Osteoblast (primary cell): ENCODE measurements around the gene CARMIL3. TPM values are rescaled to one million over a fixed set of nuclear protein-coding genes. Genes with fewer than 3 reads are reported as not detected.
A peak's percentile ranks its signal among the peaks of the same experiment; 100 is the strongest.

Source experiments
- DNase-seq: peaks from one replicate; pipeline ENCODE4 v3.0.0; 2011; ENCODE audit warnings: low spot score, mixed read lengths; ENCODE audit not compliant: insufficient read length; ENCODE audit errors: missing footprints
- H2AFZ ChIP-seq: 2 replicates; pipeline ENCODE4 v1.6.0; 2011; ENCODE audit warnings: mild to moderate bottlenecking, low read length
- H3K27ac ChIP-seq: 2 replicates; pipeline ENCODE4 v1.5.1; 2011; ENCODE audit warnings: mild to moderate bottlenecking, low read depth, low read length, moderate library complexity
- H3K27me3 ChIP-seq: 2 replicates; pipeline ENCODE4 v1.6.0; 2012; ENCODE audit warnings: mild to moderate bottlenecking, control low read depth, inconsistent platforms, low read length, moderate library complexity; ENCODE audit not compliant: insufficient read depth
- H3K36me3 ChIP-seq: 2 replicates; pipeline ENCODE4 v1.5.1; 2011; ENCODE audit warnings: mild to moderate bottlenecking, low read length, control low read depth, moderate library complexity; ENCODE audit not compliant: insufficient read depth
- H3K4me1 ChIP-seq: 2 replicates; pipeline ENCODE4 v1.5.1; 2011; ENCODE audit warnings: mild to moderate bottlenecking, low read length, control low read depth, moderate library complexity; ENCODE audit not compliant: insufficient read depth
- H3K4me2 ChIP-seq: 2 replicates; pipeline ENCODE4 v1.6.0; 2011; ENCODE audit warnings: mild to moderate bottlenecking, low read length; ENCODE audit not compliant: insufficient read depth
- H3K4me3 ChIP-seq: fragments of 200-600 bp; sonication (generic); 3 replicates; pipeline ENCODE4 v1.5.1; 2012; ENCODE audit warnings: mild to moderate bottlenecking, low read length, inconsistent platforms; ENCODE audit not compliant: insufficient read depth
- H3K79me2 ChIP-seq: 2 replicates; pipeline ENCODE4 v1.6.0; 2012; ENCODE audit warnings: mild to moderate bottlenecking, low read length, control low read depth, inconsistent platforms; ENCODE audit not compliant: insufficient read depth
- H3K9me3 ChIP-seq: 2 replicates; pipeline ENCODE4 v1.5.1; 2011; ENCODE audit warnings: low read depth, low read length, control low read depth
- H4K20me1 ChIP-seq: 2 replicates; pipeline ENCODE4 v1.6.0; 2012; ENCODE audit warnings: mild to moderate bottlenecking, low read length, control low read depth; ENCODE audit not compliant: insufficient read depth
- total RNA-seq: library from RNA; depleted of rRNA; stranded (reverse); fragments of >200 nt; gene quantifications from 2 replicates; pipeline ENCODE4 v1.2.3, GENCODE V29; 2012
- TF ChIP-seq, protein P1 (sequence below): IDR thresholded peaks from 2 replicates; pipeline ENCODE4 v1.5.1; 2011; ENCODE audit warnings: mild to moderate bottlenecking, low read depth, low read length, moderate library complexity; ENCODE audit errors: extremely low read depth

CARMIL3 gene
- total RNA-seq, 1 donor: not detected

DNA sequence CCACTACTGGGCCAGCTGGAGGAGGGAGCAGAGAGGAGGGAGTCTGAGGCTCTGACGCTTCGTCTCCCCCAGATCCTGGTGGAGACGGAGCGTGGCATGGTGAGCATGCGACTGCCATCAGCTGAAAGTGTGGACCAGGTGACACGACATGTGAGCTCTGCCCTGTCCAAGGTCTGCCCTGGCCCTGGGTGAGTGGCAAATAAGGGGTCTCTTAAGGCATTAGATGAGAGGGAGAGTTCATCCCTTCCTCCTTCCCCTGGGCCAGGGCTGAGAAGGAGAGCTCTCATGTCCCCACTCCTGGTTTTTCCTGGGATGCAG is 2.5 kb downstream of the CARMIL3 start:
- TF ChIP-seq, protein P1, sequence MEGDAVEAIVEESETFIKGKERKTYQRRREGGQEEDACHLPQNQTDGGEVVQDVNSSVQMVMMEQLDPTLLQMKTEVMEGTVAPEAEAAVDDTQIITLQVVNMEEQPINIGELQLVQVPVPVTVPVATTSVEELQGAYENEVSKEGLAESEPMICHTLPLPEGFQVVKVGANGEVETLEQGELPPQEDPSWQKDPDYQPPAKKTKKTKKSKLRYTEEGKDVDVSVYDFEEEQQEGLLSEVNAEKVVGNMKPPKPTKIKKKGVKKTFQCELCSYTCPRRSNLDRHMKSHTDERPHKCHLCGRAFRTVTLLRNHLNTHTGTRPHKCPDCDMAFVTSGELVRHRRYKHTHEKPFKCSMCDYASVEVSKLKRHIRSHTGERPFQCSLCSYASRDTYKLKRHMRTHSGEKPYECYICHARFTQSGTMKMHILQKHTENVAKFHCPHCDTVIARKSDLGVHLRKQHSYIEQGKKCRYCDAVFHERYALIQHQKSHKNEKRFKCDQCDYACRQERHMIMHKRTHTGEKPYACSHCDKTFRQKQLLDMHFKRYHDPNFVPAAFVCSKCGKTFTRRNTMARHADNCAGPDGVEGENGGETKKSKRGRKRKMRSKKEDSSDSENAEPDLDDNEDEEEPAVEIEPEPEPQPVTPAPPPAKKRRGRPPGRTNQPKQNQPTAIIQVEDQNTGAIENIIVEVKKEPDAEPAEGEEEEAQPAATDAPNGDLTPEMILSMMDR: no peak
- H3K79me2 ChIP-seq: no peaks in the 10 kb centered on the region
- H3K4me3 ChIP-seq: no peak overlapping the region
- peaks cover 6% of the 10 kb centered on the region for H3K4me1 ChIP-seq
- peak; percentile 70 for DNase-seq
- no peaks in the 10 kb centered on the region for H3K36me3 ChIP-seq
- no peaks in the 10 kb centered on the region for H3K9me3 ChIP-seq
- peaks cover 4% of the 10 kb centered on the region for H4K20me1 ChIP-seq
- no peak overlapping the region for H3K27ac ChIP-seq
- no peak overlapping the region for H2AFZ ChIP-seq
- peaks cover 30% of the 10 kb centered on the region for H3K27me3 ChIP-seq
- no peak overlapping the region for H3K4me2 ChIP-seq

- Histone ChIP-seq H3K4me3 (no peak overlapping the region), H2AFZ (no peak overlapping the region), H3K4me2 (no peak overlapping the region), H3K79me2 (no peaks in the 10 kb centered on the region), H3K4me1 (peaks cover 6% of the 10 kb centered on the region), H3K9me3 (no peaks in the 10 kb centered on the region), H3K27me3 (peaks cover 30% of the 10 kb centered on the region), H3K27ac (no peak overlapping the region), H3K36me3 (no peaks in the 10 kb centered on the region), H4K20me1 (peaks cover 4% of the 10 kb centered on the region)
- TF ChIP-seq, protein P1: no peak
- no peak for DNase-seq
Observed at GRCh38 chr14:24054646-24055045, 2.8 kb downstream of the CARMIL3 start.

GRCh38 chr14:24055971-24056799 is 4.4 kb downstream of the CARMIL3 start:
- no peaks in the 10 kb centered on the region for H3K9me3 ChIP-seq
- H3K79me2 ChIP-seq: no peaks in the 10 kb centered on the region
- DNase-seq: peak; percentile 50
- TF ChIP-seq, protein P1: no peak
- no peak overlapping the region for H3K4me3 ChIP-seq
- H4K20me1 ChIP-seq: peaks cover 4% of the 10 kb centered on the region
- no peak overlapping the region for H3K4me2 ChIP-seq
- H3K27ac ChIP-seq: no peak overlapping the region
- peaks cover 6% of the 10 kb centered on the region for H3K4me1 ChIP-seq
- H3K27me3 ChIP-seq: peaks cover 18% of the 10 kb centered on the region
- H2AFZ ChIP-seq: no peak overlapping the region
- no peaks in the 10 kb centered on the region for H3K36me3 ChIP-seq

GRCh38 chr14:24056800-24057184 is 5.0 kb downstream of the CARMIL3 start:
- H3K4me3 ChIP-seq: no peak overlapping the region
- peaks cover 4% of the 10 kb centered on the region for H4K20me1 ChIP-seq
- DNase-seq: peak; percentile 49
- TF ChIP-seq, protein P1: no peak
- H3K4me2 ChIP-seq: no peak overlapping the region
- no peak overlapping the region for H2AFZ ChIP-seq
- H3K79me2 ChIP-seq: no peaks in the 10 kb centered on the region
- no peak overlapping the region for H3K27ac ChIP-seq
- H3K36me3 ChIP-seq: no peaks in the 10 kb centered on the region
- peaks cover 13% of the 10 kb centered on the region for H3K27me3 ChIP-seq
- peaks cover 6% of the 10 kb centered on the region for H3K4me1 ChIP-seq
- H3K9me3 ChIP-seq: no peaks in the 10 kb centered on the region
